ENCODE data around the gene GRK6.

- no peak for TF ChIP-seq CTCF (IDR thresholded peaks at IDR 0.05)
- TF ChIP-seq POLR2A (IDR thresholded peaks at IDR 0.05) = no peak
- no peak for TF ChIP-seq EP300 (IDR thresholded peaks at IDR 0.05)
- TF ChIP-seq POLR2AphosphoS5 (IDR thresholded peaks at IDR 0.05) = no peak
Measured at GRCh38 chr5:177431317-177432142, 5.1 kb downstream of the GRK6 start.
